OCI-LY3 (cell line): ENCODE measurements around the gene CCDC9B.

ENCODE experiments used
- H2AFZ ChIP-seq: fragments of 200-600, 300-600 bp; shearing (Covaris generic); 2 replicates; pipeline ENCODE4 v1.6.0; 2014; ENCODE audit warnings: antibody characterized with exemption, low read depth, low read length
- H3K27ac ChIP-seq: fragments of 200-600, 300-600 bp; sonication (generic); 2 replicates; pipeline ENCODE4 v1.5.1; 2014; ENCODE audit warnings: mild to moderate bottlenecking, low read length, moderate library complexity, mixed read lengths
- H3K27me3 ChIP-seq: fragments of 200-600, 300-600 bp; sonication (generic); 2 replicates; pipeline ENCODE4 v1.6.1; 2014; ENCODE audit warnings: low read depth, low read length, mixed read lengths
- H3K36me3 ChIP-seq: fragments of 200-600, 300-600 bp; sonication (generic); replicated peaks from 2 replicates; pipeline ENCODE3; 2014; ENCODE audit warnings: low read depth, low read length, mixed read lengths
- H3K4me1 ChIP-seq: fragments of 300-600, 200-600 bp; sonication (generic); 2 replicates; pipeline ENCODE4 v1.6.1; 2014; ENCODE audit warnings: low read length, mixed read lengths
- H3K4me2 ChIP-seq: fragments of 200-600, 300-600 bp; sonication (generic); 2 replicates; pipeline ENCODE4 v1.6.1; 2014; ENCODE audit warnings: low read length, mixed read lengths
- H3K4me3 ChIP-seq: fragments of 300-600, 200-600 bp; sonication (generic); 2 replicates; pipeline ENCODE4 v1.5.1; 2014; ENCODE audit warnings: antibody characterized with exemption, mild to moderate bottlenecking, low read length, moderate library complexity
- H3K79me2 ChIP-seq: fragments of 300-600, 200-600 bp; shearing (Covaris generic); 2 replicates; pipeline ENCODE4 v1.6.1; 2014; ENCODE audit warnings: mild to moderate bottlenecking, low read length, mixed read lengths
- H3K9ac ChIP-seq: fragments of 300-600, 200-600 bp; shearing (Covaris generic); 2 replicates; pipeline ENCODE4 v1.6.0; 2014; ENCODE audit warnings: mild to moderate bottlenecking, low read length, moderate library complexity
- H3K9me3 ChIP-seq: fragments of 200-600, 300-600 bp; shearing (Covaris generic); 2 replicates; pipeline ENCODE4 v1.6.1; 2014; ENCODE audit warnings: low read length, mixed read lengths; ENCODE audit not compliant: insufficient read depth
- H4K20me1 ChIP-seq: fragments of 200-600, 300-600 bp; sonication (generic); 2 replicates; pipeline ENCODE4 v1.6.1; 2016; ENCODE audit warnings: low read length, mixed read lengths; ENCODE audit not compliant: insufficient read depth
- EZH2phosphoT487 ChIP-seq: fragments of 200-600 bp; shearing (Covaris generic); IDR thresholded peaks from 2 replicates; pipeline ENCODE4 v1.6.1; 2018; ENCODE audit warnings: antibody characterized with exemption, mixed run types, low read depth
- TF ChIP-seq, protein P1 (sequence below): fragments of 200-600, 300-600 bp; sonication (generic); IDR thresholded peaks from 2 replicates; pipeline ENCODE4 v1.5.1; 2014; ENCODE audit warnings: antibody characterized with exemption, low read length, low read depth

CCDC9B gene

DNA sequence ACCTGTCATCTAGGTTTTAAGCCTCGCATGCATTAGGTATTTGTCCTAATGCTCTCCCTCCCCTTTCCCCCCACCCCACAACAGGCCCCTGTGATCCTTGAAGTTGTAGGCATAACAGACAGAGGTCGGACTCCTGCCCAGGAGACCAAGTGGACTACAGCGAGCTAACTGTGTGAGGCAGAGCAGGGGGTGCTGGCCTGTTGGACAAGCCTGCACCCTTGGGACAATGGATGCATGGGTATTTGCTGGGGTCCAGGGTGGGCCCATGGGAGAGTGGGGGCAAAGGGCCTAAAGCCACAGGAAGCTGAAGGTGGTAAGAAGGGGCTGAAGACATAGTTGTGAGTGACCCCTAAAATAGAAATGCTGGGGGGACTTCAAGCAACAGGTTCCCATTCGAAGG is 35.5 kb downstream of the CCDC9B start:
- Histone ChIP-seq H3K4me3 (no peak overlapping the region), H2AFZ (no peak overlapping the region), H4K20me1 (no peaks in the 10 kb centered on the region), H3K4me1 (peaks cover 39% of the 10 kb centered on the region), H3K36me3 (peaks cover 8% of the 10 kb centered on the region), H3K79me2 (no peaks in the 10 kb centered on the region), H3K27ac (no peak overlapping the region), H3K4me2 (no peak overlapping the region), H3K9ac (no peak overlapping the region), H3K9me3 (no peaks in the 10 kb centered on the region; the same call in 1 of the 2 replicates), H3K27me3 (0 out of 2 replicates have a peak, but pooled peaks cover under 1% of the 10 kb centered on the region)
- TF ChIP-seq EZH2phosphoT487 = no peak
- TF ChIP-seq, protein P1, sequence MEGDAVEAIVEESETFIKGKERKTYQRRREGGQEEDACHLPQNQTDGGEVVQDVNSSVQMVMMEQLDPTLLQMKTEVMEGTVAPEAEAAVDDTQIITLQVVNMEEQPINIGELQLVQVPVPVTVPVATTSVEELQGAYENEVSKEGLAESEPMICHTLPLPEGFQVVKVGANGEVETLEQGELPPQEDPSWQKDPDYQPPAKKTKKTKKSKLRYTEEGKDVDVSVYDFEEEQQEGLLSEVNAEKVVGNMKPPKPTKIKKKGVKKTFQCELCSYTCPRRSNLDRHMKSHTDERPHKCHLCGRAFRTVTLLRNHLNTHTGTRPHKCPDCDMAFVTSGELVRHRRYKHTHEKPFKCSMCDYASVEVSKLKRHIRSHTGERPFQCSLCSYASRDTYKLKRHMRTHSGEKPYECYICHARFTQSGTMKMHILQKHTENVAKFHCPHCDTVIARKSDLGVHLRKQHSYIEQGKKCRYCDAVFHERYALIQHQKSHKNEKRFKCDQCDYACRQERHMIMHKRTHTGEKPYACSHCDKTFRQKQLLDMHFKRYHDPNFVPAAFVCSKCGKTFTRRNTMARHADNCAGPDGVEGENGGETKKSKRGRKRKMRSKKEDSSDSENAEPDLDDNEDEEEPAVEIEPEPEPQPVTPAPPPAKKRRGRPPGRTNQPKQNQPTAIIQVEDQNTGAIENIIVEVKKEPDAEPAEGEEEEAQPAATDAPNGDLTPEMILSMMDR = no peak

DNA sequence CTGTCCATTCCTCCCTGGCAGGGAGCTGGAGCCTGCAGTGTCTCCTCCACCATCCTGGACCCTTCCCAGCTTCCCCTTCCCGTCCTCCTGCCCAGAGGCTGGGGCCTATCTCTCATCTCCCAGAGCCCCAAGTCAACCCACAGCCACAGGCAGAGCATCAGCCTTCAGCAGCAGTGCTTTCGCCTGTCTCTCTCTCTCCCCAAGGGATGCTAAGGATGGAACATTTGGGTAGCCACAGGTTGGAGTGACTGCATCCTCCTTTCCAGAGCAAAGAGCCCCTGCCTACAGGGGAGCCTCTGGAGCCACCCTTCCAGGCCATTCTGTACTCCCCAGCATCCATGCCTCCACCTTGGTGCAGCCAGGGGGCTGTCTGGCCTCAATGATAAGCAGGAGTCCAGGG is 37.2 kb downstream of the CCDC9B start:
- no peaks in the 10 kb centered on the region for H3K27me3 ChIP-seq
- peaks cover 12% of the 10 kb centered on the region for H3K36me3 ChIP-seq
- no peaks in the 10 kb centered on the region for H4K20me1 ChIP-seq
- no peak for TF ChIP-seq EZH2phosphoT487
- TF ChIP-seq, protein P1 = no peak
- no peak overlapping the region for H3K27ac ChIP-seq
- H3K79me2 ChIP-seq = no peaks in the 10 kb centered on the region
- H2AFZ ChIP-seq = no peak overlapping the region
- H3K9ac ChIP-seq = no peak overlapping the region
- H3K4me3 ChIP-seq = no peak overlapping the region
- H3K9me3 ChIP-seq = no peaks in the 10 kb centered on the region; the same call in 1 of the 2 replicates
- H3K4me1 ChIP-seq = peaks cover 25% of the 10 kb centered on the region
- no peak overlapping the region for H3K4me2 ChIP-seq

DNA sequence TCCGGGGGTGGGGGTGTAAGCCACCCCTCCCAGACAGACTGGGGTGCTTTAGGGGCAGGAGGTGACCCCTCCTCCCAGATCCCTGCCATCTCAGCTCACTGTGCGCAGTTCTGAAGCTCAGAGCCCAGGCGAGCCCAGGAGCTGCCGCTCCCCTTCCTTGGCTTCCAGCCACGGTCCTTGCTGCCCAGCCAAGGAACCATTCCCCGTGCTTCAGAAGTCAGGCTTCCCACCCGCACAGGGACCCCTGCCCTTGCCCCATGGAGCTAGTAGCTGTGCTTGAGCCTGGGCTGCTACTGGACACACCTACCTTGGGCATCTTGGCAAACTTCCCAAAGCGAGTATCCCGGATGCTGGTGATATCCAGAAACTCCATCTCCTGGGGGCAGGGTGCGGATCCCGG is 37.8 kb downstream of the CCDC9B start:
- no peak for TF ChIP-seq EZH2phosphoT487
- TF ChIP-seq, protein P1 = no peak
- peaks cover 19% of the 10 kb centered on the region for H3K4me1 ChIP-seq
- peaks cover 12% of the 10 kb centered on the region for H3K36me3 ChIP-seq
- H3K4me2 ChIP-seq = no peak overlapping the region
- no peaks in the 10 kb centered on the region for H3K27me3 ChIP-seq
- no peak overlapping the region for H3K9ac ChIP-seq
- no peaks in the 10 kb centered on the region for H3K79me2 ChIP-seq
- no peak overlapping the region for H3K4me3 ChIP-seq
- H4K20me1 ChIP-seq = no peaks in the 10 kb centered on the region
- H2AFZ ChIP-seq = no peak overlapping the region
- H3K27ac ChIP-seq = no peak overlapping the region
- H3K9me3 ChIP-seq = no peaks in the 10 kb centered on the region; the same call in 1 of the 2 replicates

DNA sequence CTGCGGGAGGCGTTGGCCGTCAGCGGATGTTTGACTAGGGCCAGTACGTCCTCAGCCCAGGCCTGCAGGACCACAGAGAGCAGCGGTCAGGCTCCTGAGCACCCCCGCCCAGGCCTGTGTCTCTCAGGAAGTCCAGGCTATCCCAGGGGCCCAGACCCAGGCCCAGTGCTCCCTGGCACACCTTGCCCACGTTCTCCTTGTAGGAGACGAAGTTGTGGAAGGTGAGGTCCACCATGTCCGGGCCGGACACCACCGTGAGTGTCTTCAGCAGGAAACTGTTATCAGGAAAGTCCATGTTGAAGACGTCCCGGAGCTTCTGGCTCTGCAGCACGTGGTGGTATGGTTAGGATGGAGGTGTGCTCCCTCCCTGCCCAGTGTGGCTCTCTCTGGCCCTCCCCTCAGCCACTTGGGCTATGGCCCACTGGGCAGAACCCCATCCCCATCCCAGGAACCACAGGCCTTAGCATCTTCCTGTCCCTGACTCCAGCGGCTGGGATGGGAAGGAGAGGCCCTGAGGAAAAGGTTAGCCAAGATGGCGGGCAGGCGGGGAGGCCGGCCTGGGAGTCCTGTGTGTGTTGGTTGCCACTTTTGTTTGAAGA is 38.4 kb downstream of the CCDC9B start:
- H3K9ac ChIP-seq = no peak overlapping the region
- no peaks in the 10 kb centered on the region for H3K27me3 ChIP-seq
- peaks cover 12% of the 10 kb centered on the region for H3K36me3 ChIP-seq
- H3K4me2 ChIP-seq = no peak overlapping the region
- TF ChIP-seq, protein P1 = no peak
- TF ChIP-seq EZH2phosphoT487 = no peak
- no peaks in the 10 kb centered on the region for H3K79me2 ChIP-seq
- peaks cover 13% of the 10 kb centered on the region for H3K4me1 ChIP-seq
- no peaks in the 10 kb centered on the region; the same call in 1 of the 2 replicates for H3K9me3 ChIP-seq
- H4K20me1 ChIP-seq = no peaks in the 10 kb centered on the region
- no peak overlapping the region for H2AFZ ChIP-seq
- H3K27ac ChIP-seq = no peak overlapping the region
- H3K4me3 ChIP-seq = no peak overlapping the region
